H9 (cell line): Measurements from ENCODE around the gene PPTC7. TPM values are rescaled to one million over a fixed set of nuclear protein-coding genes. Genes with fewer than 3 reads are reported as not detected.
"Not testable (repeated sequence)": the region's sequence is repeated elsewhere in the genome, so short reads cannot be mapped to it uniquely, and the experiment has no call there.

ENCODE experiments used
- DNase-seq: peaks from one replicate; pipeline ENCODE4 v3.0.0-alpha.2; 2017
- H2AFZ ChIP-seq: one replicate; pipeline ENCODE4 v1.6.1; 2013; ENCODE audit warnings: mild to moderate bottlenecking, low read length, control low read depth, moderate library complexity
- H2AK5ac ChIP-seq: 2 replicates; pipeline ENCODE4 v1.6.1; 2013; ENCODE audit warnings: low read length, control low read depth, mixed read lengths; ENCODE audit not compliant: insufficient read length
- H2BK120ac ChIP-seq: one replicate; pipeline ENCODE4 v1.6.1; 2013; ENCODE audit warnings: low read depth, mild to moderate bottlenecking, low read length, control low read depth, inconsistent platforms; ENCODE audit not compliant: poor library complexity, severe bottlenecking
- H2BK12ac ChIP-seq: 2 replicates; pipeline ENCODE4 v1.6.1; 2013; ENCODE audit warnings: low read length, control low read depth, mixed read lengths, low read depth; ENCODE audit not compliant: insufficient read length
- H2BK15ac ChIP-seq: 2 replicates; pipeline ENCODE4 v1.6.1; 2013; ENCODE audit warnings: low read depth, low read length, control low read depth
- H2BK20ac ChIP-seq: one replicate; pipeline ENCODE4 v1.6.1; 2013; ENCODE audit warnings: low read depth, mild to moderate bottlenecking, low read length, control low read depth, inconsistent platforms; ENCODE audit not compliant: poor library complexity, severe bottlenecking
- H2BK5ac ChIP-seq: 2 replicates; pipeline ENCODE4 v1.6.1; 2013; ENCODE audit warnings: low read length, control low read depth, mixed read lengths; ENCODE audit not compliant: insufficient read length
- H3K14ac ChIP-seq: 2 replicates; pipeline ENCODE4 v1.6.1; 2013; ENCODE audit warnings: low read length, control low read depth; ENCODE audit not compliant: insufficient read depth
- H3K18ac ChIP-seq: 2 replicates; pipeline ENCODE4 v1.6.1; 2013; ENCODE audit warnings: low read depth, mild to moderate bottlenecking, mixed read lengths, low read length, control low read depth; ENCODE audit not compliant: insufficient read length
- H3K23ac ChIP-seq: 2 replicates; pipeline ENCODE4 v1.6.1; 2013; ENCODE audit warnings: low read length, control low read depth, mixed read lengths, low read depth; ENCODE audit not compliant: insufficient read length
- H3K23me2 ChIP-seq: 2 replicates; pipeline ENCODE4 v1.6.1; 2013; ENCODE audit warnings: low read depth, mild to moderate bottlenecking, mixed read lengths, low read length, control low read depth; ENCODE audit not compliant: insufficient read length, poor library complexity, severe bottlenecking
- H3K27ac ChIP-seq: 2 replicates; pipeline ENCODE4 v1.5.1; 2013; ENCODE audit warnings: low read length, control low read depth, mixed read lengths, low read depth; ENCODE audit not compliant: insufficient read length
- H3K27me3 ChIP-seq: 2 replicates; pipeline ENCODE4 v1.6.1; 2013; ENCODE audit warnings: low read length, control low read depth, inconsistent platforms; ENCODE audit not compliant: insufficient read depth
- H3K4ac ChIP-seq: 2 replicates; pipeline ENCODE4 v1.6.1; 2013; ENCODE audit warnings: low read depth, mild to moderate bottlenecking, control low read depth, inconsistent platforms, low read length, moderate library complexity
- H3K4me1 ChIP-seq: 2 replicates; pipeline ENCODE4 v1.6.1; 2013; ENCODE audit warnings: low read length, control low read depth, inconsistent platforms; ENCODE audit not compliant: insufficient read depth
- H3K4me2 ChIP-seq: 2 replicates; pipeline ENCODE4 v1.6.1; 2013; ENCODE audit warnings: low read length, control low read depth, mixed read lengths; ENCODE audit not compliant: insufficient read length, insufficient read depth
- H3K56ac ChIP-seq: 2 replicates; pipeline ENCODE4 v1.6.1; 2013; ENCODE audit warnings: low read depth, mild to moderate bottlenecking, mixed read lengths, low read length, control low read depth; ENCODE audit not compliant: insufficient read length
- H3K79me1 ChIP-seq: 2 replicates; pipeline ENCODE4 v1.6.1; 2013; ENCODE audit warnings: low read depth, mild to moderate bottlenecking, moderate library complexity, low read length, control low read depth, inconsistent platforms; ENCODE audit not compliant: insufficient read depth, poor library complexity, severe bottlenecking
- H3K79me2 ChIP-seq: 2 replicates; pipeline ENCODE4 v1.6.1; 2013; ENCODE audit warnings: low read length, control low read depth, inconsistent platforms; ENCODE audit not compliant: insufficient read depth
- H3K9ac ChIP-seq: 2 replicates; pipeline ENCODE4 v1.6.1; 2013; ENCODE audit warnings: low read length, control low read depth, mixed read lengths; ENCODE audit not compliant: insufficient read length; ENCODE audit errors: extremely low read depth
- H3K9me3 ChIP-seq: one replicate; pipeline ENCODE4 v1.6.1; 2013; ENCODE audit warnings: low read depth, low read length, inconsistent platforms; ENCODE audit not compliant: control insufficient read depth
- H3T11ph ChIP-seq: one replicate; pipeline ENCODE4 v1.6.1; 2013; ENCODE audit warnings: mild to moderate bottlenecking, low read length, control low read depth, inconsistent platforms
- H4K20me1 ChIP-seq: one replicate; pipeline ENCODE4 v1.6.1; 2013; ENCODE audit not compliant: control insufficient read depth, insufficient read length, insufficient read depth
- H4K5ac ChIP-seq: 2 replicates; pipeline ENCODE4 v1.6.1; 2013; ENCODE audit warnings: low read depth, mild to moderate bottlenecking, mixed read lengths, low read length, control low read depth; ENCODE audit not compliant: insufficient read length
- H4K8ac ChIP-seq: replicated peaks from 2 replicates; pipeline ENCODE4 v1.6.1; 2013; ENCODE audit warnings: low read length, control low read depth, mixed read lengths, low read depth; ENCODE audit not compliant: insufficient read length
- H4K91ac ChIP-seq: 2 replicates; pipeline ENCODE4 v1.6.1; 2013; ENCODE audit warnings: low read depth, mild to moderate bottlenecking, moderate library complexity, mixed read lengths, low read length, control low read depth; ENCODE audit not compliant: insufficient read length
- H3K27ac Mint-ChIP-seq, 3 experiments: 2 replicates in 2 of 3; 3 replicates in 1 of 3; pipeline ENCODE4 v1.8.0; 2020 to 2021; ENCODE audit warnings: mixed read lengths in 3 of 3, mild to moderate bottlenecking in 1 of 3, moderate library complexity in 1 of 3
- H3K27me3 Mint-ChIP-seq: 2 replicates; pipeline ENCODE4 v1.8.0; 2021; ENCODE audit warnings: low read depth, mild to moderate bottlenecking, moderate library complexity, mixed read lengths
- H3K36me3 Mint-ChIP-seq, 3 experiments: 2 replicates in 2 of 3; 3 replicates in 1 of 3; pipeline ENCODE4 v1.8.0; 2020 to 2021; ENCODE audit warnings: low read depth in 3 of 3, mixed read lengths in 3 of 3; ENCODE audit not compliant: insufficient read depth in 1 of 3
- H3K4me1 Mint-ChIP-seq, 2 experiments: 2 replicates each; pipeline ENCODE4 v1.8.0; 2020; ENCODE audit warnings: mixed read lengths in 2 of 2
- H3K4me3 Mint-ChIP-seq, 2 experiments: 2 replicates in 1 of 2; 3 replicates in 1 of 2; pipeline ENCODE4 v1.8.0; 2020 to 2021; ENCODE audit warnings: mild to moderate bottlenecking in 2 of 2, mixed read lengths in 2 of 2, moderate library complexity in 1 of 2
- H3K9me3 Mint-ChIP-seq, 2 experiments: 2 replicates in 1 of 2; 3 replicates in 1 of 2; pipeline ENCODE4 v1.8.0; 2020; ENCODE audit warnings: mild to moderate bottlenecking in 2 of 2, mixed read lengths in 2 of 2, moderate library complexity in 1 of 2
- WGBS: extraction: QIAGEN DNeasy Blood & Tissue Kit; methylation state at CpG from one replicate; pipeline ENCODE4 v1.1.7; 2013; ENCODE audit warnings: missing lambda C conversion rate, low lambda C conversion rate, mixed read lengths; ENCODE audit not compliant: insufficient read length; ENCODE audit errors: extremely low coverage; 5-methylcytosine and 5-hydroxymethylcytosine counted together
- total RNA-seq: library from RNA; stranded (reverse); gene quantifications from 2 replicates; pipeline ENCODE4 v1.2.1, GENCODE V29; 2021
- TF ChIP-seq, protein P1 (sequence below): fragments of 200-600 bp; sonication (generic); conservative IDR thresholded peaks from 3 replicates; pipeline ENCODE4 v1.8.0; 2021; ENCODE audit warnings: antibody characterized with exemption, mild to moderate bottlenecking

The PPTC7 gene
- total RNA-seq, 1 experiment from 2014 or later: 15.8 TPM

- Histone ChIP-seq H3K4me1 (no peaks in the 10 kb centered on the region), H3K14ac (no peak overlapping the region), H3K27me3 (no peaks in the 10 kb centered on the region), H3K79me2 (peaks cover 10% of the 10 kb centered on the region), H3K4ac (no peak overlapping the region), H2BK120ac (no peak overlapping the region), H3K27ac (no peak overlapping the region), H4K20me1 (no peaks in the 10 kb centered on the region), H2AK5ac (no peak overlapping the region), H4K5ac (no peak overlapping the region), H2BK15ac (no peak overlapping the region), H3K18ac (no peak overlapping the region), H2AFZ (no peak overlapping the region), H4K8ac (no peak overlapping the region), H3K23ac (no peak overlapping the region), H3K4me2 (no peak overlapping the region), H2BK20ac (no peak overlapping the region), H3T11ph (no peak overlapping the region), H3K23me2 (no peaks in the 10 kb centered on the region), H2BK5ac (no peak overlapping the region), H3K56ac (no peak overlapping the region), H3K9me3 (no peaks in the 10 kb centered on the region), H3K9ac (no peak overlapping the region), H4K91ac (no peak overlapping the region), H2BK12ac (no peak overlapping the region), H3K79me1 (peaks cover 7% of the 10 kb centered on the region)
- Mint-ChIP-seq H3K27ac (no peak overlapping the region), H3K4me3 (no peak overlapping the region), H3K4me1 (no peaks in the 10 kb centered on the region; a peak in 1 of 4 replicates), H3K36me3 (no peaks in the 10 kb centered on the region), H3K9me3 (no peaks in the 10 kb centered on the region), H3K27me3 (no peaks in the 10 kb centered on the region)
- TF ChIP-seq, protein P1, sequence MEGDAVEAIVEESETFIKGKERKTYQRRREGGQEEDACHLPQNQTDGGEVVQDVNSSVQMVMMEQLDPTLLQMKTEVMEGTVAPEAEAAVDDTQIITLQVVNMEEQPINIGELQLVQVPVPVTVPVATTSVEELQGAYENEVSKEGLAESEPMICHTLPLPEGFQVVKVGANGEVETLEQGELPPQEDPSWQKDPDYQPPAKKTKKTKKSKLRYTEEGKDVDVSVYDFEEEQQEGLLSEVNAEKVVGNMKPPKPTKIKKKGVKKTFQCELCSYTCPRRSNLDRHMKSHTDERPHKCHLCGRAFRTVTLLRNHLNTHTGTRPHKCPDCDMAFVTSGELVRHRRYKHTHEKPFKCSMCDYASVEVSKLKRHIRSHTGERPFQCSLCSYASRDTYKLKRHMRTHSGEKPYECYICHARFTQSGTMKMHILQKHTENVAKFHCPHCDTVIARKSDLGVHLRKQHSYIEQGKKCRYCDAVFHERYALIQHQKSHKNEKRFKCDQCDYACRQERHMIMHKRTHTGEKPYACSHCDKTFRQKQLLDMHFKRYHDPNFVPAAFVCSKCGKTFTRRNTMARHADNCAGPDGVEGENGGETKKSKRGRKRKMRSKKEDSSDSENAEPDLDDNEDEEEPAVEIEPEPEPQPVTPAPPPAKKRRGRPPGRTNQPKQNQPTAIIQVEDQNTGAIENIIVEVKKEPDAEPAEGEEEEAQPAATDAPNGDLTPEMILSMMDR: no peak
- no CpG with 5 or more reads among the region's 5 CpGs for WGBS
- DNase-seq: no peak
Measured at GRCh38 chr12:110560048-110560447, 23.1 kb downstream of the PPTC7 start.

- WGBS: no CpG with 5 or more reads among the region's 2 CpGs
- not testable (repeated sequence) for H3K4me1 Mint-ChIP-seq, H3K27ac ChIP-seq
Measured at GRCh38 chr12:110558945-110559344, 24.2 kb downstream of the PPTC7 start.

More at GRCh38 chr12:110558945-110559344, 24.2 kb downstream of the PPTC7 start:
- not testable (repeated sequence) for H2BK120ac ChIP-seq, H3K18ac ChIP-seq, H2BK15ac ChIP-seq, H4K8ac ChIP-seq, H3K9me3 Mint-ChIP-seq, H4K91ac ChIP-seq, H3K23me2 ChIP-seq, H3K23ac ChIP-seq, H3K9me3 ChIP-seq, H3K27ac Mint-ChIP-seq, H4K20me1 ChIP-seq, H4K5ac ChIP-seq, H3K4me3 Mint-ChIP-seq, H3K4ac ChIP-seq, DNase-seq, H3K36me3 Mint-ChIP-seq, H3K4me1 ChIP-seq, H3K56ac ChIP-seq, H2BK20ac ChIP-seq, H3T11ph ChIP-seq, H3K27me3 Mint-ChIP-seq, H2AK5ac ChIP-seq, H3K27me3 ChIP-seq, H3K4me2 ChIP-seq, H2AFZ ChIP-seq, H2BK12ac ChIP-seq, H3K9ac ChIP-seq, H3K79me1 ChIP-seq, H3K14ac ChIP-seq, H2BK5ac ChIP-seq
- H3K79me2 ChIP-seq: peaks cover 11% of the 10 kb centered on the region
